ENCODE results near the gene FITM1.
"Not testable (repeated sequence)": the region's sequence is repeated elsewhere in the genome, so short reads cannot be mapped to it uniquely, and the experiment has no call there.

The FITM1 gene

DNA sequence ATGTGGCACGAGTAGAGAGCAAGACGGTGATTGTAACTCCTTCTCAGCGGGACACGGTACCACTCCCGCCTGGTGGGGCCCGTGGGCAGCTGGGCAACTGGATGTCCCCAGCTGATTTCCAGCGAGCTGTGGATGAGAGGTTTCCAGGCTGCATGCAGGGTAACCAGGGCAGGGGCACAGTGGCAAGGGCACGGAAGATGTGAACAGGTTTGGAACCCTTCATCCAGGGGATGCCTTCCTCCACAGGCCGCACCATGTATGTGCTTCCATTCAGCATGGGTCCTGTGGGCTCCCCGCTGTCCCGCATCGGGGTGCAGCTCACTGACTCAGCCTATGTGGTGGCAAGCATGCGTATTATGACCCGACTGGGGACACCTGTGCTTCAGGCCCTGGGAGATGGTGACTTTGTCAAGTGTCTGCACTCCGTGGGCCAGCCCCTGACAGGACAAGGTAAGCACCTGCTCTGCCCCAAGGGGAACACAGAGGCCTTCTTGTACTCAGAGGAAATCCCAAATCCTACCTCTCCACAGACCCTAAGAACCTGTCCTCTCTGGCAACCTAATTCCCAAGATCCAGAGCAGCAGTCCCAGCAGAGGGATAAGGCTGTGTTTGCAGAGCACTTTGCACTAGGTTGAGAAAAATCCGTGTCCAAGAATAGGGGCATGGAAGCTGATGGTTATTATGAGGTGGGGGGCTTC lies 32.1 kb upstream of the FITM1 start:
- no peak for DNase-seq (ENCODE audit: low read depth)

DNA sequence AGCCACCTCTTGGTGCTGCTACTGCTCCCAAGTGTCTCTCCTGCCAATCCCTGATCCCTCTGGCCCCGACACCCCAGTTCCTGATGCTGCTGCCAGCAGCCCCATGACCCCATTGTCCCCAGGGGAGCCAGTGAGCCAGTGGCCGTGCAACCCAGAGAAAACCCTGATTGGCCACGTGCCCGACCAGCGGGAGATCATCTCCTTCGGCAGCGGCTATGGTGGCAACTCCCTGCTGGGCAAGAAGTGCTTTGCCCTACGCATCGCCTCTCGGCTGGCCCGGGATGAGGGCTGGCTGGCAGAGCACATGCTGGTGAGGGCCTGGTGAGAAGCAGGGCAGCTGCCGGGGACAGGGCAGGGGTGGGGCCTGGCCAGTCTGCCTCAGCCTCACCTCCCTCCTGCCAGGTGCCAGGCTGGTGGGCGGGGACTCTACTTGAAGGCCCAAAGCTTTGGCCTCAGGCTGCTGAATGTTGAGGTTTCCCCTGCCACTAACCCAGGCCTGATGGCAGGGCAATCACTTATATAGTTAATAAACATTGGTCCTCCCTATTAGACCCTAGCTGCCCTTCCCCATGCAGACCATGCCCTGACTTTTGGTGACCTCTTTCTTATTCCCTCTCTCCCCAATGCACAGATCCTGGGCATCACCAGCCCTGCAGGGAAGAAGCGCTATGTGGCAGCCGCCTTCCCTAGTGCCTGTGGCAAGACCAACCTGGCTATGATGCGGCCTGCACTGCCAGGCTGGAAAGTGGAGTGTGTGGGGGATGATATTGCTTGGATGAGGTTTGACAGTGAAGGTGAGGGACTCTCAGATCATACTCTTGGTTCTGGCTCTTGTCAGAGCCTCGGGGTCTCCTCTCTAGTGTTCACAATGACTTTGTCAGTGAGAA lies 31.3 kb upstream of the FITM1 start:
- DNase-seq (ENCODE audit: low read depth) = no peak

DNA sequence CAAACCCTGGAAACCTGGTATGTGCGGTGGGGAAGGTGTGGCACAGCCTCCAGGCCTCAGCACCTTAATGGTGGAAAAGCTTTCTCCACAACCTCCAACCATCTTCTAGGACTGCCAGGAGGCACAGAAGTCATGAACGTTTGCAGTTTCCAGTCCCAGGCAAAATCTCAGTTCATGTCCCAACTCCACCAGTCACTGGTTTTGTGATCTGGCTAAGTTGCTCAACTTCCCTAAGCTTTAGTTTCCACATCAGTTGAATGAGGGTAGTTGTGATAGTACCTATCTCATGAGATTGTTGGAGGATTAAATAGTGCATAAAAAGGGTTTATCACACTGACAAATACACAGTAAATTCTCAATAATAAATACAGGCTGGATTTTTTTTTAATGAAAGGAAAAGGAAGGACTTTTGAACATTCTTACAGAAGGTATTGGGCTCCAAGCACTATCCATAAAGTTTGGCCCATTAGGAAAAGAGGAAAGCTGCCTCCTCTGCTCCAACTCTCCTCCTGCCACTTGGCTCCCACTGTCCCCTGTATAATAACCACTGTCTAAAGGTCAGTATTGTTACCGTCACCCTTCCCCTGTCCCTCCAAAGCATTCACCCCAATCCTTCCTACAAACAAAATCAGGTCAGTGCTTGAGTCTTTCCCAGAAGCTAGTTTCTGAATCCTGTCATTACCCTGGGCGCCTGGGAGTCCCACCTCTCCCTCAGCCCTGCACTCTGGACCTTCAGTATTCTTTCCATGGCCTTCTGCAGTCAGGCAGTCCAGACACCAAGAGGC lies 30.1 kb upstream of the FITM1 start:
- no peak for DNase-seq (ENCODE audit: low read depth)

DNA sequence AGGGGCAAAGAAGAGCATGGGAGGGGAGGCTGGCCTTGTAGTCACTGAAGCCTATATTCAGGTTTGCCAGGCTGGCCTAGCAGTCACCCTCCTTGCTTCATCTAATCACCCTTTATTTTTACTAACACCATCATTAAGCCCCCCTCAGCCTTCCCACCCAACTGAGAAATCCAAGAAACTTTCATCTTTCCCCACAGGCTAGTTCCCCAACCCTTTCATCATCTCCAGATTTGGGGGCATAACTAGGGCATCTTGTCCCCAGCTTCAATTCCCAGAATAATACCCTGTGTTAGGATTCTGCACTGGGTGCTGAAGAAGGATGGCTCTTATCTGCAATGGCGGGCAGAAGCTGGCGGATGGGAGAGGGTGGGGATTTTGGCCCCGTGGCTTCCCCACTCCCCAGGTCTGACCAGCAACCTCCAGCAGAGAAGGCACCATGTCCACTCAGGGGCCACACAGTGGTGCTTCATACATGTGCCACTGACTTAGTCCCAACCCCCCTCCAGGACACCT lies 29.4 kb upstream of the FITM1 start:
- no peak for DNase-seq (ENCODE audit: low read depth)

DNA sequence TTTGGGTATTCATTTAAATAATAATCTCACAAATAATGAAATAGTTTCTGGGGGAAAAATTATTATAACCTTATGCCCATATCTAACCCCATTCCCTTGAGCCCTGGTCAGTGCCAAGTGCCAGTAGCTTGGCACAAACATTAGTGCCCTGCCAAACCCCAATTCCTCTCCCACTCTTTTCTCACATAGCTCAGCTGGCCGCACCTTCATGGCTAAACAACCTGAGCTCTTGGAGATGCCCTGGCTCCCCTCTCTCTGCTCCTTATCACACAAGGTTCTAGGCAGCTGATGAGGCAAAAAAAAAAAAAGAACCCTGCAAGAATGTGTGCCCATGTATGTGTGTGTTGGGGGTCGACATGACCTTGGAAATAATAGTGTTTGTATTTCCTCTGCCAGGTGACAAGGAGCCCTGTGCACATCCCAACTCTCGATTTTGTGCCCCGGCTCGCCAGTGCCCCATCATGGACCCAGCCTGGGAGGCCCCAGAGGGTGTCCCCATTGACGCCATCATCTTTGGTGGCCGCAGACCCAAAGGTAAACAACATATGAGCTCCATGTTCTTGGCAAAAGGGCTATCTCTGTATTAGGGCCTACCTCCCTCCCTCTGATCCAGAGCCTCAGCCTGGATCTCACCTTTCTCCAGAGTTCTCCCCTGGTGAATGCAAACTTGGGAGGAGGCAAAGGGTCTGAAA lies 28.0 kb upstream of the FITM1 start:
- DNase-seq (ENCODE audit: low read depth) = no peak

DNA sequence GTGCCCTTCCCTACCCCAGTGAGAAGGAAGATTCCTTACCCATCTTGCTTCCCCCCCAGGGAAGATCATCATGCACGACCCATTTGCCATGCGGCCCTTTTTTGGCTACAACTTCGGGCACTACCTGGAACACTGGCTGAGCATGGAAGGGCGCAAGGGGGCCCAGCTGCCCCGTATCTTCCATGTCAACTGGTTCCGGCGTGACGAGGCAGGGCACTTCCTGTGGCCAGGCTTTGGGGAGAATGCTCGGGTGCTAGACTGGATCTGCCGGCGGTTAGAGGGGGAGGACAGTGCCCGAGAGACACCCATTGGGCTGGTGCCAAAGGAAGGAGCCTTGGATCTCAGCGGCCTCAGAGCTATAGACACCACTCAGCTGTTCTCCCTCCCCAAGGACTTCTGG lies 27.0 kb upstream of the FITM1 start:
- no peak for DNase-seq (ENCODE audit: low read depth)

DNA sequence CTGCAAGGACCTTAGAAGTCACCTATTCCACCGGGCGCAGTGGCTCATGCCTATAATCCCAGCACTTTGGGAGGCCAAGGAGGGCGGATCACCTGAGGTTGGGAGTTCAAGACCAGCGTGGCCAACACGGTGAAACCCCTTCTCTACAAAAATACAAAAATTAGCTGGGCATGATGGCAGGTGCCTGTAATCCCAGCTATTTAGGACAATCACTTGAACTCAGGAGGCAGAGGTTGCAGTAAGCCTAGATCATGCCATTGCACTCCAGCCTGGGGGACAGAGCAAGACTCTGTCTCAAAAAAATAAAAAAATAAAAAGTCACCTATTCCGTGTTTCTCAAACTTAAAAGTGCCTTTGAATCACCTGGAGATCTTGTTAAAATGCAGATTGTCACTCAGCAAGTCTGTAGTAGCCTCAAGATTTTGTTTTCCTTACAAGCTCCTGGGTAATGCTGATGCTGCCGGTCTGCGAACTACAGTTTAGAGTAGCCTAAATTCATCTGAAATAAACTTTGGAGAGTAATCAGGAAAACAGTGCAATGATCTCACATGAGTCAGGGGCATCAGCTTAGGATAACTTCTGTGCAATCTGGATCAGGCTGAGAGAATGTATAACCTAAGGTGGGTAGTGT lies 24.7 kb upstream of the FITM1 start:
- not testable (repeated sequence) for DNase-seq (ENCODE audit: low read depth)

DNA sequence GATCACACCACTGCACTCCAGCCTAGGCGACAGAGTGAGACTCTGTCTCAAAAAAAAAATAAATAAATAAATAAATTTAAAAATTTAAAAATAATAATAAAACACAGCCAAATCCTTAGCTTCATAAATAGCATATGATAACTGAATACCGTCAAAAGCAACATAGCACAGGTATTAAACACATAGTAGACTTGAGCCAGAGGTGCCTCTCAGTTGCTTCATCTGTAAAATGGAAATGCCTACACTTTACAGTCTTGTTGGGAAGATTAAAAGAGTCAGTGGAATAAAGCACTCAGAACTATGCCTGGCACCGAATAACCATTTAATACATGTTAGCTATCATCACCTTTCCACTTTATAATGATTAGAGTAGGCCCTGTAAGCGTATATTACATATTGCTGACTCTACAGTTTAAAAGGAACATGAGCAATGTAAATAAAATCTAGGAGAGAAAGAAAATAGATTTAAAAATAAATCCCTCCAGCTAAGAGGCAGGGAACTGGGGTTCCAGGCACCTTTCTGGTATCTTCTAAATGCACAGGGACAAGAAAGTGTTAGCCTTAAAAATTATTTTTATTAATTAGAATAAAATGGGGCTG lies 23.7 kb upstream of the FITM1 start:
- DNase-seq (ENCODE audit: low read depth) = no peak

DNA sequence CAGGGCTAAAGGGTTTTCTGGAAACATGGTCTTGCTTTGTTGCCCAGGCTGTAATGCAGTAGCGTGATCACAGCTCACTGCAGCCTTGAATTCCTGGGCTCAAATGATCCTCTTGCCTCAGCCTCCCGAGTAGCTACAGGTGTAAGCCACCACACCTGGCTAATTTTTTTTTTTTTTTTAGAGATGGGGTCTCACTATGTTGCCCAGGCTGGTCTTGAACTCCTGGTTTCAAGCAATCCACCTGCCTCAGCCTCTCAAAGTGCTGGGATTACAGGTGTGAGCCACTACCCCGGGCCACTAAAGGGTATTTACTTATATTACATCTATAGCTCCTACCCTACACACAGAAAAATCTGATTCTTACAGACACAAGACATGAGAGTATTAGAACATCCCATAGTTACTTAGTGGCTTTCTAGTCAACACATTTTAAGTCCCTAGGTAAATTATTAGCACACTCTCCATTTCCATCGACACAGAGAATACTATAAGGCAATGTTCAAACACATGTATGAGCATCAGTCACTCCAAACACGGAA lies 22.1 kb upstream of the FITM1 start:
- DNase-seq (ENCODE audit: low read depth) = no peak

DNA sequence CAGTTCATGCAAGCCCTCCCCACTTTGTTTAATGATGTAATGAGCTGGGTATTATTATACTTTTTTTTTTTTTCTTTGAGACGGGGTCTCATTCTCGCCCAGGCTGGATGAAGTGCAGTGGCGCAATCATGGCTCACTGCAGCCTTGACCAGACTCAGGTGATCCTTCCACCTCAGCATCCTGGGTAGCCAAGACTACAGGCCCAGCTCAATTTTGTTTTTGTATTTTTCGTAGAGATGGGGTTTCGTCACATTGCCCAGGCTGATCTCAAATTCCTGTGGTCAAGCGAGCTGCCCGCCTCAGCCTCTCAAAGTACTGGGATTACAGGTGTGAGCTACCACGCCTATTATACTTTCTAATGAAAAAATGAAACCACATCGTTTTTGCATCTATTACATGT lies 20.4 kb upstream of the FITM1 start:
- no peak for DNase-seq (ENCODE audit: low read depth)

DNA sequence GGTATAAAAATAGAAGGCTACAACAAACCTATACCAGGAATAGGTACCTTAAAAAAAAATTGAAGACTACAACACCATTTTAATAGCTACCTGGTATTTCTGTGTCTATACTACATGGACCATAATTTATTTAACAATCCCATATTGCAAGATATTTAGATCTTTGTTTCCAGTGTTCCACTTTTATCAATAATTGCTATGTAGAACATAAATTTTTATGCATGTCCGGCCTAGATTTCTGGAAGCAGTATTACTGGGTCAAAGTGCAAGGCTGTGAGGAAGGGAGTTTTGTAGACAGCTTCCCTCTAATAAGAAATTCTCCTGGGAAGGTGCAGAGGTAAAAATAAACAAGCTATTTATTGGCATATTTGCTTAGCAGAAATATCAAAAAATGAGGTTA lies 19.9 kb upstream of the FITM1 start:
- no peak for DNase-seq (ENCODE audit: low read depth)

DNA sequence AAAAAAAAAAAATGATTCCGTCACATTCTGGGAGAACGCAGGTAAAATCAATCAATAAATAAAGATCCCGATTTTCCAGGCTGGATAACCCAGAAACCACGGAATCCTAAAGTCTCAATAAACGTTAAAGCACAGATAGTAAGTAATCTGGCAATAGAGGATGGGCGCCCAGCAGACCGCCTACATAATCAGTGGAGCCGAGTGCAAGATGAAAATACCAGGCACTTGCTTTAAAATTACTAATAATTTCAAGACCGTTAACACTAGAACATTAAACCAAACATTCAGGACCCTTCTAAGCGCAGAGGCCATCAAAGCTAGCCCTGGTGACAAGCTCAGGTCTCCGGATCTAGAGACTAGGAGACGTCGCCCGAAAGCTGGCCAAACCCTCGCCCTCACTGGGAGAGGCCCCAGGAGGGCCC lies 17.1 kb upstream of the FITM1 start:
- no peak for DNase-seq (ENCODE audit: low read depth)

DNA sequence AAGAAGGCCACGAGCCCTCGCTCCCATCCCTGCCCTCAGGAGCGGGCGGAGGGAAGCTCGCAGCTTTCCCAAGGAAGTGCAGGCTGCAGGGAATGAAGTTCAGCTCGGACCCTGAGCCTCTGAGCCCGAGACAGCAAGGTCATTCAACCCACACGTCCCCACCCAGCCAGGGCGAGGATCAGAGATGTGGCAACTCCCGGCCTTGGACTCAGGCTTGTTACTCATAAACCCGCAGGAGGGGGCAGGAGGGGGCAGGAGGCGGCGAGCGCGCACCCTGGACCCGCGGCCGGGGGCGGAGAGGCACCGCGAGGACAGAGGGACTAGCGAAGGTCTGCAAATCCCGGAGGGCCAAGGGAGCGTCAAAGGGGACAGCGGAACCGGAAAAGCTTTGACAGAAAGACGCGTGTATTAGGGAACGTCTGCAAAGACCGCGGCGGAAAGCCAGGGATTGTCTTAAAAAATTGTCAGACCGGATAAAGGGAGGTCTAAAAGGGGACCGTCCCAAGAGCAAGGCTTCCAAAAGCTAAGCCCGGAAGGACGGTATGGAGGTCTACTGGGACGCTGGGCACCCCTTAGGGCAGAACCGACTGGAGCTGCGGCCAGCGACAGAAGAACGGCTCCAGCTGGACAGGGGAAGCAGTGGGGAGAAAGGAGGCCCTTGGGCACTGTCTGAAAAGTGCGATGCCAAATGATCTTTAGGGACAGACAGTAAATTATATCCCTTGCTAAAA lies 16.5 kb upstream of the FITM1 start:
- peak; percentile 74 for DNase-seq (ENCODE audit: low read depth)

DNA sequence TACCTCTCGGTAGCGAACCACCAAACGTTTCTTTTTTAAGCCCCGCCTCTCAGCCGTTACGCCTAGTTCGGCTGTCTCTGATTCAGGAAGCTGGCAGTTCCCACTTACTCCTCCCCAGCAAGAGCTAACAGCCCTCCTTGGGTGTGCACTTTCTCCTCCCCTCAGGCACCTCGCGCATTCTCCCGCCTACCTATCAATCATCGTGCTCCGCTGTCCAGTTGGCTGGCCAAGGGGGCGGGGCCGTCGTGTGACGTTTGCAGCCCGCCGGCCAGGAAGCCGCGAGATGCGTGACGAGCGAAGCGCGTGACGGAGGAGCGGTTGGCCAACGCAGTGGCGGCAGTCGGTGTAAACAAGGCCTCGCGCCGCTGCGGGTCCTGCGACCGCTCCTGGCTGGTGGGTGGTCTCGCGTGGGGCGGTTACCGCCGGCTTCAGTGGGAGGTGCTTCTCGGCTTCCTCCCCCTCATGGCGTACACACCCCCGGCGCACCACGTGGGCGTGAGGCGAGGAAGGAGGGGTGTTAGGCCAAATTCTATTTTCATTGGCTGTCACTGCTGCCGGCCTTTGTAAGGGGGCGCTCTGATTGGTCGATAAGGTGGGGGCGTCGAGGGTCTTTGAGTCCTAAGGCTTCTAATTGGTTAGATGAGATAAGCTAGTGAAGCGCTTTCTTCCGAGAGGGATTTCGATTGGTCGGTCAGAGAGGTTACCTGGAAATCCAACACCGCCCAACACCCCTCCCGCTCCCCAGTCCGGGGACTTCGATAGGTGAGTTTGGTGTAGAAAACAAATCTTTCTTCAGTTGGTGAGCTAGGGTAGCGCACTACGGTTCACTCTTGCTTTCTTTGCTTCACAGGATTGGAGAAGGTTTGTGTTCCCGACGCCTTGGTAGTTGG lies 15.7 kb upstream of the FITM1 start, which contains the start of the genes DCAF11 and NRL:
DCAF11 (plus strand) TSS at position 246 of the 890 bp plus-strand sequence. CDS start 818 bp downstream, outside the sequence.
NRL (minus strand) TSS at position 418 of the 890 bp plus-strand sequence. CDS start 32,101 bp downstream, outside the sequence.
- peak; percentile 98 for DNase-seq (ENCODE audit: low read depth)

DNA sequence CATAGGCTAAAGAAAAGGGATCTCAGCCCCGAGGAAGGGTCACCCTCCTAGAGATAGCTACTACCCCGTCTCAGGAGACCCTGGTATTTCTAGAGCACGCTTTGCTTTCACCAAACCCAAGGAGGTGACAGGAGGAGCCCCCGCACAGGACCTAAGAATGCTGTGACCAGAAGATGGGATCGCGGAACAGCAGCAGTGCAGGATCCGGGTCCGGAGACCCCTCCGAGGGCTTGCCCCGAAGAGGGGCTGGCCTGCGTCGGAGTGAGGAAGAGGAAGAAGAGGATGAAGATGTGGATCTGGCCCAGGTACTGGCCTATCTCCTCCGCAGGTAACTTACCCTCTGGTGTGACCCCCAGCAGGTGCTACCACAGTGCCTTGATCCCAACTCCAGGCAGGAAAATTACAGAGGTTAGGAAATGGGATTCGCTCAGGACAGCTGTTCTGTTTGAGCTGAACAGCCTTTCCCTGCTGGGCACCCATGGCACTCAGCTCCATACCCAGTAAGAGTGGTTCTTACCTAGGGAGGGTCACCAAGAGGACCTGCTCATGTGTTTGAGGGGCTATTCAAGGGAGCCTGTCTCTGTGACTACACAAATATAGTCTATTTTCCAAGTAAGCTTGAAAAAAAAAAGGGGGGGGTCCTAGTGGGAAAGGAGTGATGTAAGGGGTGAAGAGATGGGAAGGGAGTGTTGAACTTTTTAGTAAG lies 14.9 kb upstream of the FITM1 start:
- no peak for DNase-seq (ENCODE audit: low read depth)

DNA sequence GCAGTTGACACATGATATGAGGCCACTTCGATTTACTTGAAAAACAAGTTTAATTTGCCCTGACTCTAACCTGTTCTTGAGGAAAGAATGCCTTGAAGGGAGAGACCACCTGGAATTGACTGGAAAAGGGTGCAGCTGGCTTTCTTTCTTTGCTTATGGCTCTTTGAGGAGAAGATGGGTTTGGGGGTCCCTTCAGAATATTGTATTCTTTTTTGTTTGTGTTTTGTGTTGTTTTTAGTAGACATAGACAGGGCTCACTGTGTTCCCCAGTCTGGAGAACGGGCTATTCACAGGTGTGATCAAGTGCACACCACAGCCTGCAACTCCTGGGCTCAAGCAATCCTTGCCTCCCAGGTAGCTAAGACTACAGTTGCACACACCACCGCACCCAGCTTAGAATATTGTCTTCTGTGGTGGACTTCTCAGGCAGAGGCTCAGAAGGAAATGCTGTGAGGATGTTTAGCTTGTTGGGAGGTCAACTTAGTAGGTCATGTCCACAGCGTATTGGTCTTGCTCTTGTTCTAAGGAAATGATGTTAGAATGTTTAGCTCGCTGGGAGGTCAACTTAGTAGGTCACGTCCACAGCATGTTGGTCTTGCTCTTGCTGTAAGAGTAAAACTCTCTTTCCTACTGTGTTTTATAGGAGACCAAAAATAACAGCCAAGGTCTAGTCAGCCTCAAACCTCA lies 14.2 kb upstream of the FITM1 start:
- DNase-seq (ENCODE audit: low read depth) = no peak

DNA sequence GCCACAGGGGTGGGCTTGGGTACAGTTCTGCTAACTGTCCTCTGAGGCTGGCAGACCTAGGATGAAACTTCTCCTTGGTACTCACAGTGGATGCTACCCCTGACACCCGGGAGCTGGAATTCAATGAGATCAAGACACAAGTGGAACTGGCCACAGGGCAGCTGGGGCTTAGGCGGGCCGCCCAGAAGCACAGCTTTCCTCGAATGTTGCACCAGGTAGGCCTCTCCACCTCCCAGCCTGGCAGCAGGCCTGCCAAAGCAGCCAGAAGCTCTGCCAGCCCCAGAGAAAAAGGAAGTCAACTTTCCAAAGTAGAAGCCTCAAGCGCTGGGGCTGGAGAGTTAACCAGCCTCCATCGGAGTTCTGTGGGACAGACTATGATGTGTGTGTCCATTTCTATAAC lies 13.3 kb upstream of the FITM1 start:
- no peak for DNase-seq (ENCODE audit: low read depth)
